Measurements from ENCODE around the gene SHROOM3. TPM values are rescaled to one million over a fixed set of nuclear protein-coding genes. Genes with fewer than 3 reads are reported as not detected.

SHROOM3 gene
- total RNA-seq, 2 donors from 2014 or later, result 139 to 171 TPM

GRCh38 chr4:76504613-76505465 is 69.8 kb downstream of the SHROOM3 start:
- H3K27ac ChIP-seq, result no peak overlapping the region
- no peak for ATAC-seq (ENCODE audit: insufficient number of reproducible peaks, low FRiP score, low read depth)
- TF ChIP-seq, protein P1, sequence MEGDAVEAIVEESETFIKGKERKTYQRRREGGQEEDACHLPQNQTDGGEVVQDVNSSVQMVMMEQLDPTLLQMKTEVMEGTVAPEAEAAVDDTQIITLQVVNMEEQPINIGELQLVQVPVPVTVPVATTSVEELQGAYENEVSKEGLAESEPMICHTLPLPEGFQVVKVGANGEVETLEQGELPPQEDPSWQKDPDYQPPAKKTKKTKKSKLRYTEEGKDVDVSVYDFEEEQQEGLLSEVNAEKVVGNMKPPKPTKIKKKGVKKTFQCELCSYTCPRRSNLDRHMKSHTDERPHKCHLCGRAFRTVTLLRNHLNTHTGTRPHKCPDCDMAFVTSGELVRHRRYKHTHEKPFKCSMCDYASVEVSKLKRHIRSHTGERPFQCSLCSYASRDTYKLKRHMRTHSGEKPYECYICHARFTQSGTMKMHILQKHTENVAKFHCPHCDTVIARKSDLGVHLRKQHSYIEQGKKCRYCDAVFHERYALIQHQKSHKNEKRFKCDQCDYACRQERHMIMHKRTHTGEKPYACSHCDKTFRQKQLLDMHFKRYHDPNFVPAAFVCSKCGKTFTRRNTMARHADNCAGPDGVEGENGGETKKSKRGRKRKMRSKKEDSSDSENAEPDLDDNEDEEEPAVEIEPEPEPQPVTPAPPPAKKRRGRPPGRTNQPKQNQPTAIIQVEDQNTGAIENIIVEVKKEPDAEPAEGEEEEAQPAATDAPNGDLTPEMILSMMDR (IDR thresholded peaks at IDR 0.05), result peak; percentile 73
- H3K9me3 ChIP-seq, result no peaks in the 10 kb centered on the region
- no peak overlapping the region for H3K4me3 ChIP-seq
- DNase-seq (ENCODE audit: low spot score), result no peak
- no peaks in the 10 kb centered on the region for H3K27me3 ChIP-seq (replicated peaks; ENCODE audit: insufficient read depth)
- no peaks in the 10 kb centered on the region for H3K36me3 ChIP-seq
- H3K4me1 ChIP-seq (ENCODE audit: control insufficient read depth in 1 of 2, low read depth in 2 of 2), result no peaks in the 10 kb centered on the region

GRCh38 chr4:76511947-76512346 is 76.9 kb downstream of the SHROOM3 start:
- ATAC-seq (ENCODE audit: insufficient number of reproducible peaks, low FRiP score, low read depth), result no peak
- TF ChIP-seq, protein P1 (IDR thresholded peaks at IDR 0.05), result no peak
- no peaks in the 10 kb centered on the region for H3K27me3 ChIP-seq (replicated peaks; ENCODE audit: insufficient read depth)

GRCh38 chr4:76513482-76513881 is 78.5 kb downstream of the SHROOM3 start:
- DNase-seq (ENCODE audit: low spot score) (no peak), ATAC-seq (ENCODE audit: insufficient number of reproducible peaks, low FRiP score, low read depth) (no peak)
- no peak overlapping the region for H3K27ac ChIP-seq
- H3K4me3 ChIP-seq, result no peak overlapping the region
- no peaks in the 10 kb centered on the region for H3K36me3 ChIP-seq
- H3K9me3 ChIP-seq, result no peaks in the 10 kb centered on the region
- peaks cover 4 to 22% of the 10 kb centered on the region in 2 donors for H3K4me1 ChIP-seq (ENCODE audit: control insufficient read depth in 1 of 2, low read depth in 2 of 2)
- TF ChIP-seq, protein P1 (IDR thresholded peaks at IDR 0.05), result no peak
- H3K27me3 ChIP-seq (replicated peaks; ENCODE audit: insufficient read depth), result no peaks in the 10 kb centered on the region

More at GRCh38 chr4:76511947-76512346, 76.9 kb downstream of the SHROOM3 start:
- no peak for DNase-seq (ENCODE audit: low spot score)
- H3K27ac ChIP-seq, result no peak overlapping the region
- no peaks in the 10 kb centered on the region for H3K9me3 ChIP-seq
- peaks cover 4 to 14% of the 10 kb centered on the region in 2 donors for H3K4me1 ChIP-seq (ENCODE audit: control insufficient read depth in 1 of 2, low read depth in 2 of 2)
- H3K4me3 ChIP-seq, result no peak overlapping the region
- H3K36me3 ChIP-seq, result no peaks in the 10 kb centered on the region

DNA sequence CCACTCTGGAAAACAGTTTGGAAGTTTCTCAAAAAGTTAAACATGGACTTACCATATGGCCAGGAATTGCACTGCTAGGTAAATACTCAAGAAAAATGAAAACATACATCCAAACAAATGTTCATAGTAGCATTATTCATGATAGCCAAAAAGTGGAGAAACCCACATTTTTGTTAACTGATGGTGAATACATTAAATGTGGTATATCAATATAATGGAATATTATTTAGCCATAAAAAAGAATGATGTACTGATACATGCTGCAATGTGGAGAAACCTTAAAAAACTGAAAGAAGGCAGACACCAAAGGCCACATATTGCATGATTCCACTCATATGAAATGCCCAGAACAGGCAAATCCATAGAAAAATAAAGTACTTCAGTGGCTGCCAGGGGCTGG is 79.1 kb downstream of the SHROOM3 start:
- peaks cover 4 to 27% of the 10 kb centered on the region in 2 donors for H3K4me1 ChIP-seq (ENCODE audit: control insufficient read depth in 1 of 2, low read depth in 2 of 2)
- H3K9me3 ChIP-seq, result no peaks in the 10 kb centered on the region
- TF ChIP-seq, protein P1 (IDR thresholded peaks at IDR 0.05), result no peak
- no peaks in the 10 kb centered on the region for H3K27me3 ChIP-seq (replicated peaks; ENCODE audit: insufficient read depth)
- H3K36me3 ChIP-seq, result no peaks in the 10 kb centered on the region
- no peak for DNase-seq (ENCODE audit: low spot score)
- no peak for ATAC-seq (ENCODE audit: insufficient number of reproducible peaks, low FRiP score, low read depth)
- H3K27ac ChIP-seq, result no peak overlapping the region
- no peak overlapping the region for H3K4me3 ChIP-seq

- TF ChIP-seq, protein P1 (IDR thresholded peaks at IDR 0.05), result no peak
Observed at GRCh38 chr4:76515975-76516843, 81.2 kb downstream of the SHROOM3 start.

More at GRCh38 chr4:76515975-76516843, 81.2 kb downstream of the SHROOM3 start:
- H3K36me3 ChIP-seq, result no peaks in the 10 kb centered on the region
- peaks cover 4 to 26% of the 10 kb centered on the region in 2 donors for H3K4me1 ChIP-seq (ENCODE audit: control insufficient read depth in 1 of 2, low read depth in 2 of 2)
- no peak overlapping the region for H3K27ac ChIP-seq
- no peak for ATAC-seq (ENCODE audit: insufficient number of reproducible peaks, low FRiP score, low read depth)
- no peak for DNase-seq (ENCODE audit: low spot score)
- H3K9me3 ChIP-seq, result no peaks in the 10 kb centered on the region
- H3K27me3 ChIP-seq (replicated peaks; ENCODE audit: insufficient read depth), result no peaks in the 10 kb centered on the region
- H3K4me3 ChIP-seq, result no peak overlapping the region
